Activated CD4-positive, CD25-positive, alpha-beta regulatory T cell treated with anti-CD3 and anti-CD28 coated beads, Interleukin-2, amount 50 U/mL, for 72 hours (primary cell): ENCODE results near the gene TPRN.
A peak's percentile ranks its signal among the peaks of the same experiment; 100 is the strongest.

Experiments used
- DNase-seq: peaks from one replicate; pipeline ENCODE4 v3.0.0; 2021

The TPRN gene

GRCh38 chr9:137206602-137207001 is 6.1 kb upstream of the TPRN start:
- no peak for DNase-seq

- DNase-seq = peak; percentile 95
These were observed 4.9 kb upstream of the TPRN start, which contains the start of the genes NDOR1 and TMEM203 for GRCh38 chr9:137205126-137206069. Gene NDOR1, plus strand, starts transcription at chr9:137205700. Its CDS starts 78 bp downstream, at chr9:137205778. Gene TMEM203, minus strand, starts transcription at chr9:137205648. Its CDS starts 234 bp downstream, at chr9:137205414.

- no peak for DNase-seq
These were observed 4.2 kb upstream of the TPRN start for GRCh38 chr9:137204731-137205125.

- DNase-seq = no peak
These were observed 2.4 kb upstream of the TPRN start for GRCh38 chr9:137202966-137203365.

GRCh38 chr9:137201205-137201868 is 796 bp upstream of the TPRN start:
- DNase-seq = no peak

- no peak for DNase-seq
These were observed 975 bp downstream of the TPRN start for GRCh38 chr9:137199411-137200121.

GRCh38 chr9:137198902-137199283 is 1.6 kb downstream of the TPRN start:
- DNase-seq = no peak

GRCh38 chr9:137198051-137198901 is 2.3 kb downstream of the TPRN start:
- DNase-seq = no peak

GRCh38 chr9:137195525-137196220 is 4.9 kb downstream of the TPRN start:
- no peak for DNase-seq

- no peak for DNase-seq
These were observed 5.6 kb downstream of the TPRN start for GRCh38 chr9:137194909-137195308.

GRCh38 chr9:137194388-137194787 is 6.2 kb downstream of the TPRN start:
- DNase-seq = no peak

- DNase-seq = no peak
These were observed 6.8 kb downstream of the TPRN start for GRCh38 chr9:137193771-137194170.

- DNase-seq = no peak
These were observed 7.7 kb downstream of the TPRN start for GRCh38 chr9:137192859-137193258.

- DNase-seq = no peak
These were observed 8.1 kb downstream of the TPRN start for GRCh38 chr9:137192448-137192780.

- no peak for DNase-seq
These were observed 8.7 kb downstream of the TPRN start for GRCh38 chr9:137191691-137192447.

GRCh38 chr9:137191245-137191644 is 9.3 kb downstream of the TPRN start:
- DNase-seq = no peak

GRCh38 chr9:137190315-137190856 is 10.2 kb downstream of the TPRN start:
- no peak for DNase-seq

- no peak for DNase-seq
These were observed 10.9 kb downstream of the TPRN start for GRCh38 chr9:137189297-137190295.
